ENCODE data around the gene DSG2.
"Not testable (repeated sequence)": the region's sequence is repeated elsewhere in the genome, so short reads cannot be mapped to it uniquely, and the experiment has no call there.

Gene DSG2

GRCh38 chr18:31500051-31500688 lies 2.2 kb downstream of the DSG2 start:
- DNase-seq (ENCODE audit: low read depth) = no peak

- DNase-seq (ENCODE audit: low read depth) = no peak
These were observed 5.0 kb downstream of the DSG2 start for GRCh38 chr18:31503011-31503410.

- no peak for DNase-seq (ENCODE audit: low read depth)
These were observed 6.6 kb downstream of the DSG2 start for GRCh38 chr18:31504455-31505147.

GRCh38 chr18:31505156-31505555 lies 7.2 kb downstream of the DSG2 start:
- DNase-seq (ENCODE audit: low read depth) = no peak

GRCh38 chr18:31506024-31506742 lies 8.2 kb downstream of the DSG2 start:
- no peak for DNase-seq (ENCODE audit: low read depth)

GRCh38 chr18:31507124-31507523 lies 9.1 kb downstream of the DSG2 start:
- DNase-seq (ENCODE audit: low read depth) = not testable (repeated sequence)

- no peak for DNase-seq (ENCODE audit: low read depth)
These were observed 10.8 kb downstream of the DSG2 start for GRCh38 chr18:31508781-31509180.

GRCh38 chr18:31509571-31509970 lies 11.6 kb downstream of the DSG2 start:
- no peak for DNase-seq (ENCODE audit: low read depth)

GRCh38 chr18:31510319-31510718 lies 12.3 kb downstream of the DSG2 start:
- DNase-seq (ENCODE audit: low read depth) = no peak

- DNase-seq (ENCODE audit: low read depth) = no peak
These were observed 13.1 kb downstream of the DSG2 start for GRCh38 chr18:31511098-31511497.

GRCh38 chr18:31512203-31512764 lies 14.3 kb downstream of the DSG2 start:
- peak; percentile 85 for DNase-seq (ENCODE audit: low read depth)

GRCh38 chr18:31513189-31513935 lies 15.4 kb downstream of the DSG2 start:
- DNase-seq (ENCODE audit: low read depth) = peak; percentile 78

GRCh38 chr18:31516437-31516836 lies 18.5 kb downstream of the DSG2 start:
- no peak for DNase-seq (ENCODE audit: low read depth)

- DNase-seq (ENCODE audit: low read depth) = no peak
These were observed 28.4 kb downstream of the DSG2 start for GRCh38 chr18:31526374-31526773.

- DNase-seq (ENCODE audit: low read depth) = no peak
These were observed 35.3 kb downstream of the DSG2 start for GRCh38 chr18:31533236-31533635.

GRCh38 chr18:31538837-31539236 lies 40.9 kb downstream of the DSG2 start:
- no peak for DNase-seq (ENCODE audit: low read depth)

- DNase-seq (ENCODE audit: low read depth) = no peak
These were observed 48.5 kb downstream of the DSG2 start for GRCh38 chr18:31546476-31546875.

GRCh38 chr18:31548853-31549252 lies 50.9 kb downstream of the DSG2 start:
- no peak for DNase-seq (ENCODE audit: low read depth)

- no peak for DNase-seq (ENCODE audit: low read depth)
These were observed 51.4 kb downstream of the DSG2 start for GRCh38 chr18:31549416-31549815.

- no peak for DNase-seq (ENCODE audit: low read depth)
These were observed 53.9 kb downstream of the DSG2 start for GRCh38 chr18:31551883-31552282.

GRCh38 chr18:31553800-31554199 lies 55.8 kb downstream of the DSG2 start:
- no peak for DNase-seq (ENCODE audit: low read depth)

- no peak for DNase-seq (ENCODE audit: low read depth)
These were observed 56.8 kb downstream of the DSG2 start for GRCh38 chr18:31554776-31555175.
